H1 (cell line): Measurements from ENCODE around the gene CEP70. TPM values are rescaled to one million over a fixed set of nuclear protein-coding genes. Genes with fewer than 3 reads are reported as not detected.

Source experiments
- CEBPB ChIP-seq: IDR thresholded peaks from 2 replicates; pipeline ENCODE4 v1.6.1; 2012; ENCODE audit warnings: low read depth, low read length
- EGR1 ChIP-seq: IDR thresholded peaks from 2 replicates; pipeline ENCODE4 v1.6.1; 2011; ENCODE audit warnings: low read depth, low read length, borderline replicate concordance
- RXRA ChIP-seq: IDR thresholded peaks from 2 replicates; pipeline ENCODE4 v1.6.1; 2011; ENCODE audit warnings: low read depth, mild to moderate bottlenecking, low read length, moderate library complexity; ENCODE audit not compliant: insufficient read depth
- SAP30 ChIP-seq: fragments of 300-600 bp; sonication (generic); IDR thresholded peaks from 2 replicates; pipeline ENCODE4 v1.7.1; 2012; ENCODE audit warnings: low read length, moderate library complexity, mild to moderate bottlenecking, inconsistent platforms; ENCODE audit not compliant: insufficient read depth, insufficient replicate concordance
- polyA plus RNA-seq, 7 experiments: library from polyadenylated mRNA; depleted of rRNA in 3 of 7; stranded (reverse) in 5 of 7; unstranded in 2 of 7; fragments of >200 nt in 5 of 7; fragments of 200-250 nt in 2 of 7; gene quantifications; 1 replicate in 5 of 7; 2 replicates in 1 of 7; 4 replicates in 1 of 7; pipeline versions ENCODE4 v1.2.1 to v1.2.3, GENCODE V29; 2011 to 2013; ENCODE audit warnings: missing spikeins in 2 of 7, mixed read lengths in 2 of 7
- total RNA-seq: library from RNA; stranded (reverse); fragmentation: NEBNext Ultra II Directional; extraction: Animal tissue kit (Norgen Biotek cat#: 25700); gene quantifications from 2 replicates; pipeline ENCODE4 v1.2.1, GENCODE V29; 2021
- TF ChIP-seq, protein P1 (sequence below), 3 experiments: IDR thresholded peaks; 1 replicate in 2 of 3; 2 replicates in 1 of 3; pipeline versions ENCODE4 v1.5.1 to v1.6.1; 2011; ENCODE audit warnings: low read length in 3 of 3, mild to moderate bottlenecking in 3 of 3, inconsistent platforms in 2 of 3, low read depth in 1 of 3, moderate library complexity in 1 of 3; ENCODE audit not compliant: insufficient read depth in 1 of 3; ENCODE audit errors: control extremely low read depth in 1 of 3

CEP70 gene
- total and polyA plus RNA-seq, 2 of the 8 experiments (the other 6 are each of a cell fraction or from before 2014, with no cell fraction given) = 3.9 to 26.2 TPM

DNA sequence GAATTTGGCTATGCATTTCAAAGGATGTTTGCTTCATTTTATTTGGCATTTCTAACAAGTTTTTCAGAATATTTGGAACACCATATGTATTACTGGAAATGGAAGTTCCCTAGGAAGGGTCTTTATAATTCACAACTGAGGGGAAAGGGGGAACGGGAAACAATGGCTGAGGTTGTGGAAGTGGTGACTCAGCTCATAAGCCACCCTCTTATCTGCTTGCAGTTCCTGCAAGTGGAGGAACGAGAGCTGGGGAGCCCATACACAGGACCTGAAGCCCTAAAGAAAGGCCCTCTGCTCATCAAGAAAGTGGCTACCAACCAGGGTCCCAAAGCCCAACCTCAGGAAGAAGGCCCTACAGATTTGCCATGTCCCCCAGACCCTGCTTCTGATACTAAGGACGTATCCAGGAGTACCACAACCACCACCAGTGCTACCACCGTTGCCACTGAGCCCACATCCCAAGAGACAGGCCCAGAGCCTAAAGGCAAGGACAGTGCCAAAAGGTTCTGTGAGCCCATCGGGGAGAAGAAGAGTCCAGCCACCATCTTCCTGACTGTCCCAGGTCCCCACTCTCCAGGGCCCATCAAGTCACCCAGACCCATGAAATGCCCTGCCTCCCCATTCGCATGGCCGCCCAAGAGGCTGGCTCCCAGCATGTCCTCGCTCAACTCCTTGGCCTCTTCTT, 121.8 kb downstream of the CEP70 start (continued):
- TF ChIP-seq, protein P1, sequence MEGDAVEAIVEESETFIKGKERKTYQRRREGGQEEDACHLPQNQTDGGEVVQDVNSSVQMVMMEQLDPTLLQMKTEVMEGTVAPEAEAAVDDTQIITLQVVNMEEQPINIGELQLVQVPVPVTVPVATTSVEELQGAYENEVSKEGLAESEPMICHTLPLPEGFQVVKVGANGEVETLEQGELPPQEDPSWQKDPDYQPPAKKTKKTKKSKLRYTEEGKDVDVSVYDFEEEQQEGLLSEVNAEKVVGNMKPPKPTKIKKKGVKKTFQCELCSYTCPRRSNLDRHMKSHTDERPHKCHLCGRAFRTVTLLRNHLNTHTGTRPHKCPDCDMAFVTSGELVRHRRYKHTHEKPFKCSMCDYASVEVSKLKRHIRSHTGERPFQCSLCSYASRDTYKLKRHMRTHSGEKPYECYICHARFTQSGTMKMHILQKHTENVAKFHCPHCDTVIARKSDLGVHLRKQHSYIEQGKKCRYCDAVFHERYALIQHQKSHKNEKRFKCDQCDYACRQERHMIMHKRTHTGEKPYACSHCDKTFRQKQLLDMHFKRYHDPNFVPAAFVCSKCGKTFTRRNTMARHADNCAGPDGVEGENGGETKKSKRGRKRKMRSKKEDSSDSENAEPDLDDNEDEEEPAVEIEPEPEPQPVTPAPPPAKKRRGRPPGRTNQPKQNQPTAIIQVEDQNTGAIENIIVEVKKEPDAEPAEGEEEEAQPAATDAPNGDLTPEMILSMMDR (IDR thresholded peaks at IDR 0.05; ENCODE audit: control extremely low read depth in 1 of 3, insufficient read depth in 1 of 3, low read depth in 1 of 3, low read length in 3 of 3) = no peak
- TF ChIP-seq CEBPB (no peak), EGR1 (no peak), RXRA (no peak), SAP30 (no peak)
